ENCODE results near the gene RASSF5.
"Not testable (repeated sequence)": the region's sequence is repeated elsewhere in the genome, so short reads cannot be mapped to it uniquely, and the experiment has no call there.

The RASSF5 gene

GRCh38 chr1:206578068-206578977 lies 71.0 kb downstream of the RASSF5 start:
- no peak for TF ChIP-seq CTCF (IDR thresholded peaks at IDR 0.05; ENCODE audit: low read depth, low read length, missing control alignments)
- H3K36me3 ChIP-seq (replicated peaks), result no peaks in the 10 kb centered on the region
- in situ Hi-C loops (cut with HindIII; ENCODE audit: low pct_ligation_motif_present, low sequenced_read_pairs), result loop anchor here (25.0 kb wide), 1 partner anchor 91 kb away; no protein-coding TSS in a partner anchor
- H3K27ac ChIP-seq, result no peak overlapping the region
- H3K4me3 ChIP-seq (ENCODE audit: low read depth, low read length), result no peak overlapping the region
- no peak for DNase-seq
- H3K27me3 ChIP-seq (replicated peaks), result no peaks in the 10 kb centered on the region

DNA sequence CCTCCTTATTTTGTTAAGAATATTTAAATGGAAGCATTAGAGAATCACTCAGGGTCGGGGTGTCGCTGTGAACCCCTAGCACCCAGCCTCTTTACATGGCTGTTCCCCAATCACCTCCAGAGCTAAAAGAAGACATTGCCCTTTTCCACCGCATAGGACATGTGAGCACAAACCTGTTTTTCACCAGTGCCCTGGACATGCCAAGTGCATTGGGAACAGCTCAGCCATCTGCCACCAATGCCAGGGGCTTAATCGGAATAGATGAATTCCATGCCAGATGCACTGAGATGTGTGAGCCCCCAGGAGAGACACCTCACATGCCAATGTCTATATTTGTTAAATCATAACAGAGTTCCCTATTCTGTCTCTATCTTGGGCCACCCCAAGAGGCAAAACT lies 71.6 kb downstream of the RASSF5 start:
- TF ChIP-seq CTCF (IDR thresholded peaks at IDR 0.05; ENCODE audit: low read depth, low read length, missing control alignments), result no peak
- Histone ChIP-seq H3K4me3 (ENCODE audit: low read depth, low read length) (no peak overlapping the region), H3K36me3 (replicated peaks) (no peaks in the 10 kb centered on the region), H3K27ac (no peak overlapping the region), H3K27me3 (replicated peaks) (no peaks in the 10 kb centered on the region)
- DNase-seq, result no peak
- in situ Hi-C loops (cut with HindIII; ENCODE audit: low pct_ligation_motif_present, low sequenced_read_pairs), result loop anchor here (25.0 kb wide), 1 partner anchor 92 kb away; no protein-coding TSS in a partner anchor

GRCh38 chr1:206579747-206580437 lies 72.6 kb downstream of the RASSF5 start:
- TF ChIP-seq CTCF (IDR thresholded peaks at IDR 0.05; ENCODE audit: low read depth, low read length, missing control alignments), result no peak
- H3K36me3 ChIP-seq (replicated peaks), result no peaks in the 10 kb centered on the region
- in situ Hi-C loops (cut with HindIII; ENCODE audit: low pct_ligation_motif_present, low sequenced_read_pairs), result loop anchor here (25.0 kb wide), 1 partner anchor 93 kb away; no protein-coding TSS in a partner anchor
- DNase-seq, result no peak
- H3K4me3 ChIP-seq (ENCODE audit: low read depth, low read length), result no peak overlapping the region
- H3K27me3 ChIP-seq (replicated peaks), result no peaks in the 10 kb centered on the region
- H3K27ac ChIP-seq, result no peak overlapping the region

- Histone ChIP-seq H3K36me3 (replicated peaks) (no peaks in the 10 kb centered on the region), H3K27me3 (replicated peaks) (no peaks in the 10 kb centered on the region), H3K4me3 (ENCODE audit: low read depth, low read length) (no peak overlapping the region), H3K27ac (no peak overlapping the region)
- no peak for DNase-seq
- in situ Hi-C loops (cut with HindIII; ENCODE audit: low pct_ligation_motif_present, low sequenced_read_pairs), result loop anchor here (25.0 kb wide), 1 partner anchor 93 kb away; no protein-coding TSS in a partner anchor
- no peak for TF ChIP-seq CTCF (IDR thresholded peaks at IDR 0.05; ENCODE audit: low read depth, low read length, missing control alignments)
Measured at GRCh38 chr1:206580438-206581113, 73.2 kb downstream of the RASSF5 start.

GRCh38 chr1:206581114-206581497 lies 73.8 kb downstream of the RASSF5 start:
- DNase-seq; H3K27me3 ChIP-seq (replicated peaks); H3K36me3 ChIP-seq (replicated peaks); H3K4me3 ChIP-seq (ENCODE audit: low read depth, low read length); H3K27ac ChIP-seq: not testable (repeated sequence)
- in situ Hi-C loops (cut with HindIII; ENCODE audit: low pct_ligation_motif_present, low sequenced_read_pairs), result loop anchor here (25.0 kb wide), 1 partner anchor 94 kb away; no protein-coding TSS in a partner anchor
